Colon (tissue), 2 donors: ENCODE results near the gene ZNF689.
"Not testable (repeated sequence)": the region's sequence is repeated elsewhere in the genome, so short reads cannot be mapped to it uniquely, and the experiment has no call there.

ENCODE experiments used
- FAIRE-seq: peaks from 2 replicates; lab custom pipeline; 2012; peaks lifted over from hg19 to GRCh38; lab: Jason Lieb, UNC
- donor health status: control.
- donor health status: control.

Gene ZNF689

GRCh38 chr16:30636599-30636998 is 26.4 kb upstream of the ZNF689 start:
- FAIRE-seq = no peak

- no peak for FAIRE-seq
Observed at GRCh38 chr16:30633526-30633925, 23.3 kb upstream of the ZNF689 start.

- not testable (repeated sequence) for FAIRE-seq
Observed at GRCh38 chr16:30632454-30632853, 22.3 kb upstream of the ZNF689 start.

- no peak for FAIRE-seq
Observed at GRCh38 chr16:30628628-30629540, 18.7 kb upstream of the ZNF689 start.

- FAIRE-seq = no peak
Observed at GRCh38 chr16:30626236-30626635, 16.0 kb upstream of the ZNF689 start.

GRCh38 chr16:30623536-30624283 is 13.5 kb upstream of the ZNF689 start:
- FAIRE-seq = no peak

- no peak for FAIRE-seq
Observed at GRCh38 chr16:30622455-30623032, 12.4 kb upstream of the ZNF689 start.

GRCh38 chr16:30621765-30622164 is 11.6 kb upstream of the ZNF689 start:
- FAIRE-seq = no peak

- FAIRE-seq = no peak
Observed at GRCh38 chr16:30620169-30620568, 10.0 kb upstream of the ZNF689 start.

- FAIRE-seq = no peak
Observed at GRCh38 chr16:30619638-30620037, 9.4 kb upstream of the ZNF689 start.

GRCh38 chr16:30619202-30619601 is 9.0 kb upstream of the ZNF689 start:
- no peak for FAIRE-seq

GRCh38 chr16:30615358-30616091 is 5.3 kb upstream of the ZNF689 start:
- FAIRE-seq = no peak

GRCh38 chr16:30609002-30609925 is 925 bp downstream of the ZNF689 start:
- no peak for FAIRE-seq

GRCh38 chr16:30606004-30606403 is 4.2 kb downstream of the ZNF689 start:
- no peak for FAIRE-seq

- FAIRE-seq = no peak
Observed at GRCh38 chr16:30605158-30605557, 5.0 kb downstream of the ZNF689 start.

GRCh38 chr16:30604316-30604947 is 5.8 kb downstream of the ZNF689 start:
- no peak for FAIRE-seq

- no peak for FAIRE-seq
Observed at GRCh38 chr16:30603945-30604315, 6.3 kb downstream of the ZNF689 start.

GRCh38 chr16:30602616-30603277 is 7.4 kb downstream of the ZNF689 start:
- FAIRE-seq = no peak

GRCh38 chr16:30601966-30602365 is 8.2 kb downstream of the ZNF689 start:
- FAIRE-seq = no peak

GRCh38 chr16:30600929-30601328 is 9.3 kb downstream of the ZNF689 start:
- FAIRE-seq = no peak
